OCI-LY3 (cell line): ENCODE data around the gene POLR1G.

Experiments used
- EZH2phosphoT487 ChIP-seq: fragments of 200-600 bp; shearing (Covaris generic); IDR thresholded peaks from 2 replicates; pipeline ENCODE4 v1.6.1; 2018; ENCODE audit warnings: antibody characterized with exemption, mixed run types, low read depth
- TF ChIP-seq, protein P1 (sequence below): fragments of 200-600, 300-600 bp; sonication (generic); IDR thresholded peaks from 2 replicates; pipeline ENCODE4 v1.5.1; 2014; ENCODE audit warnings: antibody characterized with exemption, low read length, low read depth

DNA sequence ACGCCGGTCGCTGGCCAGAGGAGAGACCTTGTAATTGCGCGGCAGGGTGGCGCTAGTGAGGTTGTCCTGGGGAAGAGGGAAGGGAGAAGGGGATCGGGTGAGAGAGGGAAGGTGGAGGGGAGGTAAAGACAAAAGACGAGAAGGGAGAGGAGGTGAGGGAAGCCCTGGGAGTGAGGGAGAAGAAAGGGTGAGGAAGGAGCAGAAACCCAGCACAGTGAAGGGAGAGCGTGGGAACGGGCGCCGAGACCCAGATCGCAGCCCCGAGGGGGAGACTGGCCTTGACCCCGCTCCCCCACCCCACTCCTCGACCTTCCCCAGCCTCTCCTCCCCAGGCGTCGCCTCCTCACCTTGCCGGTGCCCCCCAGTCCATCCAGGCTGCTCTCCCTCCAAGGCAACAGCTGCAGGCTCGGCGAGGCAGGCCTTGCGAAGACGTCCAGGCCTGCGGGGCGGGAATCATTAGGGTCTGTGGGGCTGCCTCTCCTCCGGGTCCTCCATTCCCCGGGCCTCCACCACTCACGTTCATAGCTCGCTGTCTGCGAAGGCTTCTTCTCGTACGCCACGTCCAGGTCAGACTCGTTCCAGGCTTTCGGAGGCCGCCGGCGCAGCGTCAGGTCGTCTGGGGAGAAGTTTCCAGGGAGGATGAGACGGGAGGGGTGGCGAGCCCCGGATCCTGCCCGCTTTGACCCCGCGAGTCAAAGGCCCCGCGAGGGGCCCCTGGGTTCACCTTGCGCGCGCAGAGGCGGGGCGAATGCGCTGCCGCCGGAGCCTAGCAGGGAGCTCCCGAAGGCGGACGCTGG, 10.4 kb upstream of the POLR1G start:
- TF ChIP-seq, protein P1, sequence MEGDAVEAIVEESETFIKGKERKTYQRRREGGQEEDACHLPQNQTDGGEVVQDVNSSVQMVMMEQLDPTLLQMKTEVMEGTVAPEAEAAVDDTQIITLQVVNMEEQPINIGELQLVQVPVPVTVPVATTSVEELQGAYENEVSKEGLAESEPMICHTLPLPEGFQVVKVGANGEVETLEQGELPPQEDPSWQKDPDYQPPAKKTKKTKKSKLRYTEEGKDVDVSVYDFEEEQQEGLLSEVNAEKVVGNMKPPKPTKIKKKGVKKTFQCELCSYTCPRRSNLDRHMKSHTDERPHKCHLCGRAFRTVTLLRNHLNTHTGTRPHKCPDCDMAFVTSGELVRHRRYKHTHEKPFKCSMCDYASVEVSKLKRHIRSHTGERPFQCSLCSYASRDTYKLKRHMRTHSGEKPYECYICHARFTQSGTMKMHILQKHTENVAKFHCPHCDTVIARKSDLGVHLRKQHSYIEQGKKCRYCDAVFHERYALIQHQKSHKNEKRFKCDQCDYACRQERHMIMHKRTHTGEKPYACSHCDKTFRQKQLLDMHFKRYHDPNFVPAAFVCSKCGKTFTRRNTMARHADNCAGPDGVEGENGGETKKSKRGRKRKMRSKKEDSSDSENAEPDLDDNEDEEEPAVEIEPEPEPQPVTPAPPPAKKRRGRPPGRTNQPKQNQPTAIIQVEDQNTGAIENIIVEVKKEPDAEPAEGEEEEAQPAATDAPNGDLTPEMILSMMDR, result no peak
- TF ChIP-seq EZH2phosphoT487, result no peak
